NCI-H146 (cell line): ENCODE measurements around the gene CARMIL1.

Experiments
- DNase-seq: peaks from one replicate; lab custom pipeline; 2025; lab: John Stamatoyannopoulos, UW

Gene CARMIL1

GRCh38 chr6:25617997-25618396 is 338.8 kb downstream of the CARMIL1 start:
- DNase-seq, result no peak

- DNase-seq, result no peak
Measured at GRCh38 chr6:25619217-25619616, 340.0 kb downstream of the CARMIL1 start.

- DNase-seq, result no peak
Measured at GRCh38 chr6:25620391-25620790, 341.2 kb downstream of the CARMIL1 start.

- no peak for DNase-seq
Measured at GRCh38 chr6:25623065-25623464, 343.9 kb downstream of the CARMIL1 start.

GRCh38 chr6:25623879-25624278 is 344.7 kb downstream of the CARMIL1 start:
- DNase-seq, result peak; percentile 8

- DNase-seq, result peak; percentile 59
Measured at GRCh38 chr6:25627001-25627400, 347.8 kb downstream of the CARMIL1 start.

GRCh38 chr6:25628471-25629197 is 349.5 kb downstream of the CARMIL1 start:
- peak; percentile 44 for DNase-seq

- DNase-seq, result peak; percentile 94
Measured at GRCh38 chr6:25629198-25629576, 350.0 kb downstream of the CARMIL1 start.

- peak; percentile 48 for DNase-seq
Measured at GRCh38 chr6:25630508-25631278, 351.5 kb downstream of the CARMIL1 start.

GRCh38 chr6:25635886-25636317 is 356.7 kb downstream of the CARMIL1 start:
- DNase-seq, result peak; percentile 80

- no peak for DNase-seq
Measured at GRCh38 chr6:25637211-25637610, 358.0 kb downstream of the CARMIL1 start.

GRCh38 chr6:25637960-25638434 is 358.8 kb downstream of the CARMIL1 start:
- DNase-seq, result peak; percentile 99

- DNase-seq, result no peak
Measured at GRCh38 chr6:25639653-25640052, 360.5 kb downstream of the CARMIL1 start.

- peak; percentile 42 for DNase-seq
Measured at GRCh38 chr6:25640446-25640845, 361.3 kb downstream of the CARMIL1 start.

- DNase-seq, result no peak
Measured at GRCh38 chr6:25640891-25641290, 361.7 kb downstream of the CARMIL1 start.

- no peak for DNase-seq
Measured at GRCh38 chr6:25641377-25641776, 362.2 kb downstream of the CARMIL1 start.

- DNase-seq, result no peak
Measured at GRCh38 chr6:25641940-25642666, 362.9 kb downstream of the CARMIL1 start.

GRCh38 chr6:25642667-25643328 is 363.6 kb downstream of the CARMIL1 start:
- DNase-seq, result no peak

GRCh38 chr6:25645916-25646315 is 366.7 kb downstream of the CARMIL1 start:
- DNase-seq, result peak; percentile 26

- DNase-seq, result no peak
Measured at GRCh38 chr6:25649611-25650010, 370.4 kb downstream of the CARMIL1 start.

- DNase-seq, result peak; percentile 75
Measured at GRCh38 chr6:25652007-25652515, 372.9 kb downstream of the CARMIL1 start, which contains the start of gene SCGN. TSS of gene SCGN (plus strand) at chr6:25652215. CDS start at chr6:25652404, 189 bp downstream.

GRCh38 chr6:25655723-25656122 is 376.5 kb downstream of the CARMIL1 start:
- peak; percentile 29 for DNase-seq
